Mononuclear cell (primary cell): ENCODE measurements around the gene TYRO3. TPM values are rescaled to one million over a fixed set of nuclear protein-coding genes. Genes with fewer than 3 reads are reported as not detected.
"Not testable (repeated sequence)": the region's sequence is repeated elsewhere in the genome, so short reads cannot be mapped to it uniquely, and the experiment has no call there.

Experiments used
- H3K27me3 ChIP-seq: 2 replicates; pipeline ENCODE4 v1.6.0; 2011; ENCODE audit warnings: low read length, control low read depth; ENCODE audit not compliant: insufficient read depth
- H3K4me1 ChIP-seq: 2 replicates; pipeline ENCODE4 v1.5.1; 2011; ENCODE audit warnings: mild to moderate bottlenecking, low read length, control low read depth; ENCODE audit not compliant: insufficient read depth
- H3K4me3 ChIP-seq: 2 replicates; pipeline ENCODE4 v1.5.1; 2011; ENCODE audit warnings: mild to moderate bottlenecking, low read length, moderate library complexity
- H3K9me3 ChIP-seq: 2 replicates; pipeline ENCODE4 v1.5.1; 2011; ENCODE audit warnings: low read depth, mild to moderate bottlenecking, control low read depth, low read length
- total RNA-seq: library from RNA; depleted of rRNA; stranded (reverse); fragments of >200 nt; gene quantifications from one replicate; pipeline ENCODE4 v1.2.3, GENCODE V29; 2012

Gene TYRO3
- total RNA-seq, 1 donor, result 0.21 TPM

DNA sequence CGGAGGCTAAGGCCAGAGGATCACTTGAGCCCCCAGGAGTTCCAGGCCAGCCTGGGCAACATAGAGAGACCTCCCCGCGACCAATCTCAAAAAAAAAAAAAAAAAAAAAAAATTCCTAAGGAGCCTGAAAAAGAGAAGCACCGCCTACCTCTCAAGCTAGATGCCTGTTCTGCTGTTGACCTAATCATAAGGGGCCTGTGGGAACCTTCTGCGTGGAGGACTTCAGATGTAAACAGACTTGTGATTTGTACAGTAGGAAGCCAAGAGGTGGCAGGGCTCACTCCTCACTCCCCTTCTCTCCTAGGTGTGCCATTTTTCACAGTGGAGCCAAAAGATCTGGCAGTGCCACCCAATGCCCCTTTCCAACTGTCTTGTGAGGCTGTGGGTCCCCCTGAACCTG lies 3.2 kb downstream of the TYRO3 start:
- Histone ChIP-seq H3K27me3 (peaks cover 18% of the 10 kb centered on the region), H3K9me3 (no peaks in the 10 kb centered on the region), H3K4me3 (no peak overlapping the region), H3K4me1 (peaks cover 19% of the 10 kb centered on the region)

DNA sequence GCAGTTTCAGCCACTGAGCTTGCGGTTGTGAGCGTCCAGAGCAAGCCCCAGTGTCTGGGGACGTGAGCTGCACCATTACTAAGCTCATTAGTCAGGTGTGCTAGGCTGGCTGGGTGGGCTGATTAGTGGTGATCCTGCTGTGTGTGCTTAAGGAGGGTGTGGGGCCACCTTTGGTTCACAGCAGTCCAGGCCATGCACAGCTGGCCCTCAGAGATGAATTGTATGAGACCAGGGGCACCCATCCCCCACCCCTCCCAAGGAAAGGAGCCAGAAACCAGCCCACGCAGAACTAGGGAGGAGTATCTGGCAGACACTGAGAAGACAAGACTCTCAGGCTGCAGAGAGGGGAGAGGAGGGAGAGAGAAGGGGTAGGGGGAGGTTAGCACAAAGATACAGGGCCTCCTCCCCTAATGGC lies 3.8 kb downstream of the TYRO3 start:
- Histone ChIP-seq H3K4me1 (peaks cover 15% of the 10 kb centered on the region), H3K4me3 (no peak overlapping the region), H3K9me3 (no peaks in the 10 kb centered on the region), H3K27me3 (peaks cover 18% of the 10 kb centered on the region)

DNA sequence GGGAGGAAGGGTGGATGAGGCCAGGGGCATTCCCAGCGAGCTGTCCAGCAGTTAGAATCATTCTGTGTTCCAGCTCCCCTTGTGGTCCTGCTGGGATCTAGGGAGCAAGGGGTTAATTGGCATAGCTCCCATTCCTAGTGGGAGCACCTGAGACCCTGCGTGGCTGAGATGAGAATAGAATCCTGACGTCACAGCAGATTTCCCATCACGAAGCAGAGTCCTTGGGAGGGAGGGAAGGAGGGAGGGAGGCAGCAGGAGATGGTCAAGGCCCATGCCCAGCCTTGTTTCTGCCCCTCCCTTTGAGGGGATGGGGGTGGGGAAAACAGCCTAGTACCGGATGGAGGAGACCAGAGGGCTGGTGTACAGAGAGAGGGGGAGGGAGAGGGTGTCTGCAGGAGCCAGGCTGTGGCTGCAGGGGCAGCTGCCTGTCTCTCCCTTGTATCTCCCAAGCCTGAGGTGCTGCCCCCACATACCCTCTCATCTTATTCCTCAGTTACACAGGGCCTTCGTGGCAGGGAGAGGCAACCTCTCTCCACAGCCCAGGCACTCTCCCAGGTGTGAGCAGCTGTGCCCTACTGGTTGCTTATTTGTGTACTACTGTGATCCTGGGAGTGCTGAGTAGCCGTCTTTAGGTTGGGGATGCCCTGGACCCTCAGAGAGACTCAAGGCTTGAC lies 5.4 kb downstream of the TYRO3 start:
- Histone ChIP-seq H3K9me3 (no peaks in the 10 kb centered on the region), H3K4me1 (peaks cover 6% of the 10 kb centered on the region), H3K4me3 (no peak overlapping the region), H3K27me3 (peaks cover 15% of the 10 kb centered on the region)

DNA sequence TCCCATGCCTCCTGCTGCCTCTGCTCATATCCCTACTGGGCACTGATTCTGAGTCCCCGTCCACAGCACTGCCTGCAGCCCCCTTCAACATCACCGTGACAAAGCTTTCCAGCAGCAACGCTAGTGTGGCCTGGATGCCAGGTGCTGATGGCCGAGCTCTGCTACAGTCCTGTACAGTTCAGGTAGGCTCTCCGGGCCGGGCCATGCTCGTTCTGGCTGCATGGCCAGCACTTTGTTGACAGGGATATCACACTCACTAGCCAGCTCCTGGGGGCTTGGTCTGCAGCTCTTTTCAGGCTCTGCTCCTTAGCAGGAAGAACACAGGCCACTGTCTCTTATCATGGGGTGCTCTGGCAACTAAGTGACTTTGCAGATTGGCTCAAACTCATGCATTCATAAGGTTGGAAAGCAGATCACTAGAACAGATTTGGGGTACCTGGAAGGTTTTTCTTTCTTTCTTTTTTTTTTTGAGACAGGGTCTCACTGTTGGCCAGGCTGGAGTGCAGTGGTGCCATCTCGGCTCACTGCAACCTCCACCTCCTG lies 6.0 kb downstream of the TYRO3 start:
- no peaks in the 10 kb centered on the region for H3K4me1 ChIP-seq
- peaks cover 10% of the 10 kb centered on the region for H3K27me3 ChIP-seq
- no peaks in the 10 kb centered on the region for H3K9me3 ChIP-seq
- no peak overlapping the region for H3K4me3 ChIP-seq

DNA sequence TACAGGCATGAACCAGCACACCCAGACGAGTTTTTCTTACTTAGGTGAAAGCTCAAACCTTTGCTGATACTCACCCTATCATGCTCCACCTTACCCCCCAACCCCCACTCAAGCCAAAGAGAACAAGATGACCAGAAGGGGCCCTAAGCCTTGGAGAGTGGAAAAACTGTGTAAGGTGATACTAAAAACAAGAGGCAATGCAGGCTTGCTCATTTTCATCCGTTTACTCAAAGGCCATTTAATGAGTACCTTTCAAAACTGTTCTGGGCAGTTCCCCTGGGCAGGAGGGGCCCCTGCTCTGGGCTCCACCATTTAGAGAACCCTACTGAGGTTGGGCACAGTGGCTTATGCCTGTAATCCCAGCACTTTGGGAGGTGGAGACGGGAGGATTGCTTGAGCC lies 6.7 kb downstream of the TYRO3 start:
- Histone ChIP-seq H3K27me3 (peaks cover 4% of the 10 kb centered on the region), H3K4me1 (no peaks in the 10 kb centered on the region), H3K4me3 (no peak overlapping the region), H3K9me3 (no peaks in the 10 kb centered on the region)

DNA sequence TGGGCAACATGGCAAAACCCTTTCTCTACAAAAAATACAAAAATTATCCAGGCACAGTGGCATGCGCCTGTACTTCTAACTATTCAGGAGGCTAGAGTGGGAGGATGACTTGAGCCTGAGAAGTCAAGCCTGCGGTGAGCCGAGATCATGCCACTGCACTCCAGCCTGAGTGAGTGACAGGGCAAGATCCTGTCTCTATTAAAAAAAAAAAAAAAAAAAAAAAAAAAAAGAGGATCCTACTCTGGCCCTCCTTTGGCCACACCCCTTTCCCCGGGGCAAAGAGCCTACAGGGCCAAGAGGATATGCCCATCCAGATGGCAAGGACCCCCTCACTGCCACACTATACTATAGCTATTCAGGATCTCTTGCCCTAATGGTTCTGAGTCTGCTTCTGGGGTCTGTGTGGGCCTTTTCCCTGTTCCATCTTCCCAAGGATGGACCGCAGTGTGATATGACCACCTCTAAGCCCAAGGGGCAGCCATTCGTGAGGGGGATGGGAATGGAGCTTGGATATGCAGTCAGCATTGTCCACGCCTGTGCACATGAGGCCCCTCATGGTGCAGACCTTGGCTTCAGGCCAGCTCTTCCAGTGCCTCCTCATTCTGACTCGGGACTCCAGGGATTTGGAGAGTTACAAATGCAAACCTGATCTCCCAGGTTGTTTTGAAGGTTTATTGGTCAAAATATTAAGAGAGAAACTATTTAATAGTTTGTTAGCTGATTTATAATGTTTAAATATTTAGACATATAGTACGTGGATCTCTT lies 7.3 kb downstream of the TYRO3 start:
- no peaks in the 10 kb centered on the region for H3K4me1 ChIP-seq
- H3K9me3 ChIP-seq, result no peaks in the 10 kb centered on the region
- no peaks in the 10 kb centered on the region for H3K27me3 ChIP-seq
- no peak overlapping the region for H3K4me3 ChIP-seq

DNA sequence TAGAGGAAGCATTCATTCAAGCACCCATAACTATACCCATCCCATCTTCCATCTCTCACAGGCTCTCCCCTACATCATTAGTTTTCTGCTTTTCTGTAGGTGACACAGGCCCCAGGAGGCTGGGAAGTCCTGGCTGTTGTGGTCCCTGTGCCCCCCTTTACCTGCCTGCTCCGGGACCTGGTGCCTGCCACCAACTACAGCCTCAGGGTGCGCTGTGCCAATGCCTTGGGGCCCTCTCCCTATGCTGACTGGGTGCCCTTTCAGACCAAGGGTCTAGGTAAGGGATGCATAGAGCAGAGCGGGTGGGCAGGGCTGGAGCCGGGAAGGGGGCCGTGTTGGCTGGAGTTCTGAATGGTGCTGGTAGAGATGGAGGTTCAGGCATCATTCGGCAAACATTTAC lies 8.2 kb downstream of the TYRO3 start:
- no peak overlapping the region for H3K4me3 ChIP-seq
- H3K9me3 ChIP-seq, result no peaks in the 10 kb centered on the region
- H3K27me3 ChIP-seq, result no peaks in the 10 kb centered on the region
- H3K4me1 ChIP-seq, result no peaks in the 10 kb centered on the region

DNA sequence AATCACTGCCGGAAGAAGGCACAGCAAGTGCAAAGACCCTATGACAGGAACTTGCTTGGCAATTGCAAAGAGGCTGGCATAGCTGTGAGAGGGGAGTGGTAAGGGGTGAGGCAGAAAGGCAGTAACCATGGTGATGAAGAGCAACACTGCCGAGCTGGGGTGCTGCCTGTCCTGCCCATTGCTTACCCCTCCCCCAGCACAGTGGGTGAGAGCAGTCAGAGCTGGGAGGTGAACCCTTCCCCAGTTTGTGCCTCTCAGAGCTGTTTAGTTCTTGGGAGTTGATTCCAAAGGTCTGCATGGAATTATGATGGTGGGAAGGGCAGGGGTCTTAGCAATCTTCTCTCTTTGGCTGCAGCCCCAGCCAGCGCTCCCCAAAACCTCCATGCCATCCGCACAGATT lies 8.8 kb downstream of the TYRO3 start:
- Histone ChIP-seq H3K27me3 (no peaks in the 10 kb centered on the region), H3K9me3 (no peaks in the 10 kb centered on the region), H3K4me3 (no peak overlapping the region), H3K4me1 (no peaks in the 10 kb centered on the region)

DNA sequence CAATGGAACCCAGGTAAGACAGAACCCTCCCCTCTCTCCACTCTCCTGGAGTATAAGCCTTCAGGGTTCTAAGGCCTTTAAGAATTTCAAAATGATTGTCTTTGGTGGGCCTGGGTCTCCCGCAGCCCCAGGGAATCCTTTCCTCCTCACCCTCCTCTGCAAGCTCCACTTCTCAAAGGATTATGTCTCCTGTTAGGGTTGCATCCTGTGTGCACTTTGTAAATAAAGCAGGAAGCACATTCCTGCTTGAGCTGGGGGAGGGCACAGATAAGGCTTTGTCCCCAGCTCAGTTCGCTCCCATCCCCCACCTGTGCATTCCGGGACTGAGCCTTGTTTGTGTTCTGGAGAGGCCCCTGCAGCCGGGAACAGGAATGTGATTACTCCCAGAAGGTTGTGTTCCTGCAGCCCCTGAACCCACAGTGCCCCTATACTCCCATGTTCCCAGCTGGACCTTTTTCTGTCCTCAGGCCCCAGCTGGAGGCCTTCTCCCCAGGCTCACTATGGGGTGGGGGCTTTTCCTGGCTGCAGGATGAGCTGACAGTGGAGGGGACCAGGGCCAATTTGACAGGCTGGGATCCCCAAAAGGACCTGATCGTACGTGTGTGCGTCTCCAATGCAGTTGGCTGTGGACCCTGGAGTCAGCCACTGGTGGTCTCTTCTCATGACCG lies 9.5 kb downstream of the TYRO3 start:
- Histone ChIP-seq H3K9me3 (no peaks in the 10 kb centered on the region), H3K27me3 (no peaks in the 10 kb centered on the region), H3K4me3 (no peak overlapping the region), H3K4me1 (no peaks in the 10 kb centered on the region)

DNA sequence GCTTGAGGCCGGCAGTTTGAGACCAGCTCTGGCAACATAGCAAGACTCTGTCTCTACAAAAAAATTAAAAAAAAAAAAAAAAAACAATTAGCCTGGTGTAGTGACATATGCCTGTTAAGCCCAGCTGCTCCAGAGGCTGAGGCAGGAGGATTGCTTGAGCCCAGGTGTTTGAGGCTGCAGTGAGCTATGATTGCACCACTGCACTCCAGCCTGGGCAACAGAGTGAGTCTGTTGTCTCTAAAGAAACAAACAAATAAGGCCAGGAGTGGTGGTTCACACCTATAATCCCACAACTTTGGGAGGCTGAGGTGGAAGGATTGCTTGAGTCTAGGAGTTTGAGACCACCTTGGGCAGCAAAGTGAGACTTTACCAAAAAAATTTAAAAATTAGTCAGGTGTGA lies 10.2 kb downstream of the TYRO3 start:
- not testable (repeated sequence) for H3K4me3 ChIP-seq, H3K4me1 ChIP-seq, H3K27me3 ChIP-seq, H3K9me3 ChIP-seq

DNA sequence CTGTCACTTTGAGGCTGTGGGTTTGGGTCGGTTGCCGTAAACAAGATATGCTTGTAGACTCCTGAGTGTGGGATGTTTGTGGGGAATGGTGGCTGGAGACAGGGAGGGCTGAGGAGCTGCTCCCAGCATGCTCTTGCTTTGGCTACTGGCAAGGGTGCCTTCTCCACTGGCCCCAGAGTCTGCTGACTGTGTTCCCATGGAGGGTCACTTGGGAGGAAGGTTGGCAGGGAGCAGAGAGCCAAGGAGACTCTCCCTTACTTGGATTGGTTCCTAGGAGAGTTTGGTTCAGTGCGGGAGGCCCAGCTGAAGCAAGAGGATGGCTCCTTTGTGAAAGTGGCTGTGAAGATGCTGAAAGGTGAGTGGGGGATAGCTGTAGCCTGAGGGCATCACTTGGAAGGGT lies 11.8 kb downstream of the TYRO3 start:
- Histone ChIP-seq H3K4me3 (no peak overlapping the region), H3K9me3 (no peaks in the 10 kb centered on the region), H3K4me1 (no peaks in the 10 kb centered on the region), H3K27me3 (no peaks in the 10 kb centered on the region)

DNA sequence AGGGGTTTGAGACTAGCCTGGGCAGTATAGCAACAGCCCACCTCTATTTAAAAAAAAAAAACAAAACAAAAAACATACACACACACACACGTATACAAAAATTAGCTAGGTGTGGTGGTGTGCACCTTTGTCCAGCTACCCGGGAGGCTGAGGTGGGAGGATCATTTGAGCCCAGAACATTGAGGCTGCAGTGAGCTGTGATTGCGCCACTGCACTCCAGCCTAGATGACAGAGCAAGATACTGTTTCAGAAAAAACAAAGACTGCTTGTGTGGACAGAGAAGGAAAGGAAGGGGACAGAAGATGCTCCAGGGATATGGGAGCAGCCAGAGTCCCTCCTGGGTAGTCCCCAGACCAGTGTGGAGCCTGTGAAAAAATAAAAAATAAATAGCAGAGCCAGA lies 12.9 kb downstream of the TYRO3 start:
- no peak overlapping the region for H3K4me3 ChIP-seq
- H3K4me1 ChIP-seq, result no peaks in the 10 kb centered on the region
- no peaks in the 10 kb centered on the region for H3K27me3 ChIP-seq
- no peaks in the 10 kb centered on the region for H3K9me3 ChIP-seq

DNA sequence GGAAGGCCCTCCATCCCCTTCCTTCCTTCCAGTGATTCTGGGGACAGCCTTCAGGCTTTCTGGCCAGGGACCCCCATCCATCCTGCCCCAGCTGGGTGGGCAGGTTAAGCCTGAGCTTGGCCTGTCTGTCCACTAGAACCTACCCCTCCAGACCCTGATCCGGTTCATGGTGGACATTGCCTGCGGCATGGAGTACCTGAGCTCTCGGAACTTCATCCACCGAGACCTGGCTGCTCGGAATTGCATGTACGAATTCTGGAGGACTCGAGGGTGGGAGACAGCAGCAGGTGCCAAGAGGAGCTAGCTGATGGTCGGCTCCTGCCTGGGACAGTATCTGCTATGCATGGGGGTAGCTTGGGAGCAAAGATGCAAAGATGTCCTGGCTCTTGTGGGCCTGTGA lies 13.9 kb downstream of the TYRO3 start:
- Histone ChIP-seq H3K4me1 (no peaks in the 10 kb centered on the region), H3K27me3 (no peaks in the 10 kb centered on the region), H3K9me3 (no peaks in the 10 kb centered on the region), H3K4me3 (no peak overlapping the region)

DNA sequence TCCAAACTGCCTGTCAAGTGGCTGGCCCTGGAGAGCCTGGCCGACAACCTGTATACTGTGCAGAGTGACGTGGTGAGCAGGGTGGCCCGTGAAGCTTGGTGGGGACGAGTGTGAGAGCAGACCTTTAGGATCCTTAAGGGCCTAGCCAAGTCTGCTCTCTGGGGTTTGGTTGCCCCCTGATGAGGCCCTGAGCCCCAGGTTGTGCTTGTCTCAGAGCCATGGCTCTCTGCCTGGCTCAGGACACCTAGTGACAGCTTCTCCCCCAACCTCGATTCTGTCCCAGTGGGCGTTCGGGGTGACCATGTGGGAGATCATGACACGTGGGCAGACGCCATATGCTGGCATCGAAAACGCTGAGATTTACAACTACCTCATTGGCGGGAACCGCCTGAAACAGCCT lies 14.4 kb downstream of the TYRO3 start:
- Histone ChIP-seq H3K27me3 (no peaks in the 10 kb centered on the region), H3K4me1 (no peaks in the 10 kb centered on the region), H3K4me3 (no peak overlapping the region), H3K9me3 (no peaks in the 10 kb centered on the region)

DNA sequence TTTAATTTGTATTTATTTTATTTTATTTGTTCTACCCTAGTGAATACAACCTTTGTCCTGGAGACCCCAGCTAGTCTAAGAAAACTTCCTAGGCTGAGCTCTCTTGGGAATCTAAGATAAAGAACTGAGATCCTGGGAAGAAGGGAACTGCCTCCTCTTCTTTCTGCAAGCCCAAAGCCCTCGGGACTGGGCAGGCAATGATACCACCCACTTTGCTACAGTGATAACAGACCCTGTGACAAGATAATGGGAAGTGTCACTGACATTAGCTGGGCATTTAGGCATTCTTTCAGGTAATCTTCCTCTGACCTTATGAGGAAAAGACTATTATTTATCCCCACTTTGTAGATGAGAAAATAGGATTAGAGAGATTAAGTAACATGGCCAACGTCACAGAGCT lies 15.1 kb downstream of the TYRO3 start:
- no peak overlapping the region for H3K4me3 ChIP-seq
- no peaks in the 10 kb centered on the region for H3K27me3 ChIP-seq
- H3K9me3 ChIP-seq, result no peaks in the 10 kb centered on the region
- no peaks in the 10 kb centered on the region for H3K4me1 ChIP-seq
